ENCODE results near the gene CYFIP1.

Gene CYFIP1

DNA sequence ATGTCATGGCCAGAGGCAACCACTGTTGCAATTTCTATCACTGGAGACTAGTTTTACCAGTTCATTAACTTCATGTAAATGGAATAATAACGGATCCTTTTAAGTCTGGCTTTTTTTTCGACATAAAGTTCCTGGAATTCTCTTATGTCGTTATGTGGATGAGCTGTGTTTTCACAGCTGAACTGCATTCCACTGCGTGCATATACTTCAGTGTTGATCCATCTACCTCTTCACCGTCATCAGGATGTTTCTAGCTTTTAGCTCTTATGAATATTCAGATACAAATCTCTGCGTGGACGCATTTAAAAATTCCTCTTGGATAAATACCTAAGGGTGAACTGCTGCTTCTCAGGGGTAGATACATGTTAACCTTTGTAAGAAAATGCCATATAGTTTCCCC is 15.6 kb upstream of the CYFIP1 start:
- no peak overlapping the region for H3K23ac ChIP-seq (ENCODE audit: low read depth, low read length, poor library complexity)
- H2AFZ ChIP-seq (ENCODE audit: low read length), result no peak overlapping the region
- H4K8ac ChIP-seq (ENCODE audit: low read depth, low read length), result no peak overlapping the region
- WGBS, 2 donors (ENCODE audit: extremely low coverage in 2 of 2, insufficient read length in 2 of 2, insufficient replicate concordance in 1 of 2), result no CpG with 5 or more reads among the region's 7 CpGs
- H3K14ac ChIP-seq (ENCODE audit: low read length), result no peak overlapping the region
- H3K4me3 ChIP-seq (ENCODE audit: low read length in 2 of 2), result no peak overlapping the region
- no peak overlapping the region for H4K91ac ChIP-seq (ENCODE audit: low read depth, low read length, poor library complexity)
- H3K4me2 ChIP-seq (ENCODE audit: insufficient read depth, low read length, poor library complexity, severe bottlenecking), result no peak overlapping the region
- H3K9ac ChIP-seq (ENCODE audit: low read depth, low read length, poor library complexity), result peak overlapping the region; percentile 21
- H2BK15ac ChIP-seq (ENCODE audit: low read length), result no peak overlapping the region
- no peak overlapping the region for H3K18ac ChIP-seq (ENCODE audit: low read length)
- no peak overlapping the region for H2BK5ac ChIP-seq (ENCODE audit: low read length)
- DNase-seq (ENCODE audit: low spot score), result no peak
- H3K27ac ChIP-seq (replicated peaks; ENCODE audit: low read length), result no peak overlapping the region
- no peaks in the 10 kb centered on the region for H3K4me1 ChIP-seq (ENCODE audit: control insufficient read depth in 2 of 2, insufficient read depth in 1 of 2, low read depth in 1 of 2, low read length in 2 of 2)
- no peak overlapping the region for H2AK5ac ChIP-seq (ENCODE audit: low read depth, low read length)
- H3K79me1 ChIP-seq (ENCODE audit: low read depth, low read length), result no peaks in the 10 kb centered on the region
- H3K27me3 ChIP-seq (ENCODE audit: control insufficient read depth in 3 of 3, insufficient read depth in 3 of 3, low read depth in 1 of 3, low read length in 3 of 3), result no peaks in the 10 kb centered on the region
- no peak overlapping the region for H2BK120ac ChIP-seq (ENCODE audit: low read depth, low read length)
- H3K36me3 ChIP-seq (replicated peaks in 1 of 2; ENCODE audit: control insufficient read depth in 2 of 2, insufficient read depth in 2 of 2, low read length in 2 of 2), result peaks cover 2 to 60% of the 10 kb centered on the region in 2 donors
- no peaks in the 10 kb centered on the region for H3K9me3 ChIP-seq (replicated peaks in 1 of 2; ENCODE audit: control insufficient read depth in 2 of 2, insufficient read depth in 1 of 2, low read depth in 1 of 2, low read length in 2 of 2)
- no peak overlapping the region for H2BK12ac ChIP-seq (ENCODE audit: low read length)
- H3K4ac ChIP-seq (ENCODE audit: low read length), result no peak overlapping the region

DNA sequence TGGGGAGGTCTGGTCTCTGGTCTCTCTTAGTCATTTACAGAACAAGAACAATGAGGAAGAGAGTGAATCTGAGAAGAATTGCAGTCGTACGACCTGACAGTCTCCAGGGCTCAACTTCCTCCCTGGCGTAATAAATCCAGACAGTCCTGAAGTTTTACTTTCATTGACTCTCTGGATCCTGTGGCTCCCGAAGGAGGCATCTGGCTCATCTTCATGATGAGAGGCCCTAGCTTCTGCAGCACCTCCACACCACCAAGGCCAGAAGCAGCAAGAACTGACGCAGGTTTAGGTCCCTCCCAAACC is 11.8 kb upstream of the CYFIP1 start:
- Histone ChIP-seq H3K9me3 (replicated peaks in 1 of 2; ENCODE audit: control insufficient read depth in 2 of 2, insufficient read depth in 1 of 2, low read depth in 1 of 2, low read length in 2 of 2) (no peaks in the 10 kb centered on the region), H3K79me1 (ENCODE audit: low read depth, low read length) (no peaks in the 10 kb centered on the region), H2AFZ (ENCODE audit: low read length) (no peak overlapping the region), H3K9ac (ENCODE audit: low read depth, low read length, poor library complexity) (no peak overlapping the region), H3K14ac (ENCODE audit: low read length) (no peak overlapping the region), H3K23ac (ENCODE audit: low read depth, low read length, poor library complexity) (no peak overlapping the region), H4K91ac (ENCODE audit: low read depth, low read length, poor library complexity) (no peak overlapping the region), H3K4ac (ENCODE audit: low read length) (no peak overlapping the region), H3K36me3 (replicated peaks in 1 of 2; ENCODE audit: control insufficient read depth in 2 of 2, insufficient read depth in 2 of 2, low read length in 2 of 2) (peaks cover 0 to 30% of the 10 kb centered on the region in 2 donors), H3K27me3 (ENCODE audit: control insufficient read depth in 3 of 3, insufficient read depth in 3 of 3, low read depth in 1 of 3, low read length in 3 of 3) (no peaks in the 10 kb centered on the region), H4K8ac (ENCODE audit: low read depth, low read length) (no peak overlapping the region), H2BK120ac (ENCODE audit: low read depth, low read length) (no peak overlapping the region), H2AK5ac (ENCODE audit: low read depth, low read length) (no peak overlapping the region), H2BK15ac (ENCODE audit: low read length) (no peak overlapping the region), H2BK12ac (ENCODE audit: low read length) (no peak overlapping the region), H2BK5ac (ENCODE audit: low read length) (no peak overlapping the region), H3K18ac (ENCODE audit: low read length) (no peak overlapping the region), H3K4me3 (ENCODE audit: low read length in 2 of 2) (no peak overlapping the region), H3K4me2 (ENCODE audit: insufficient read depth, low read length, poor library complexity, severe bottlenecking) (no peak overlapping the region), H3K27ac (replicated peaks; ENCODE audit: low read length) (no peak overlapping the region), H3K4me1 (ENCODE audit: control insufficient read depth in 2 of 2, insufficient read depth in 1 of 2, low read depth in 1 of 2, low read length in 2 of 2) (no peaks in the 10 kb centered on the region)
- WGBS, 2 donors (ENCODE audit: extremely low coverage in 2 of 2, insufficient read length in 2 of 2, insufficient replicate concordance in 1 of 2), result no CpG with 5 or more reads among the region's 5 CpGs
- no peak for DNase-seq (ENCODE audit: low spot score)

DNA sequence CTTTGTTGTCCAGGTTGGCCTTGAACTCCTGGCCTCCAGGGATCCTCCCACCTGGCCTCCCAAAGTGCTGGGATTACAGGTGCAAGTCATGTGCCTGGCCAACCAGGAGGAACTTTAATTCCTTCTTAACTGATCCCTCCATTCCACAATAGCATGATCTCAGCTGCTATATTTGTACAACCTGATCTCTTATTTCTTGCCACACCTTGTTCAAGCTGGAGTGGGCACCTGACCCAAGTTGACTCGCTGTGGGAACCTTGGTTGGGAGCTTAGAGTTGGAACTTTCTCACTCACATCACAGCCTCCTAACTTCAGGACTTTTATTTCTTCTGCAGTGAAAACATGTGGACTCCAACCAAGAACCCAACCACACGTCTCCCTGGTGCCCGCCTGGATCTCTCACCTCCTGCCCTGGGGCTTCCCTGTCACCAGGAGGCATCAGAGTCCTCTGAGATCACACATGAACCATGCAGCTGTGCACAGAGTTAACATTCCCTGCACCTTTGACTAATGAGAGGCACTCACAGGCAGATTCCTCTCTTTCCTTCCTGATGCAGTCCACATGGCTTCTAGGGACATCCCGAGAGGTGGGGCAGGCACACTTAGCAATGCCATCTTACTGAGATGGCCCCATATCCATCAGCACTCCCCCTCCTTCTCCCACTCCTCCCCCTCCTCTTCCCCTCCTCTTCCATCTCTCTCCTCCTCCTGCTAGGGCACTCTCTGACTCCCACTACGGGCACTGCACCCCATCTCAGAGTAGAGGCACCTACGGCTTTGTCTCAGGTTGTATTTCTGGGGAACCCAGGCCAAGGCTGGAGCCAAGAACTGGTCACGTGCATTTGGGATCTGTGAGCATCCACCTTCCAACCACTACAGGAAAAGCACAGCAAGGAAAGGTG is 9.7 kb upstream of the CYFIP1 start:
- H2BK12ac ChIP-seq (ENCODE audit: low read length), result no peak overlapping the region
- no peak overlapping the region for H2BK120ac ChIP-seq (ENCODE audit: low read depth, low read length)
- no peak overlapping the region for H2AK5ac ChIP-seq (ENCODE audit: low read depth, low read length)
- H3K27ac ChIP-seq (replicated peaks; ENCODE audit: low read length), result no peak overlapping the region
- no peaks in the 10 kb centered on the region for H3K79me1 ChIP-seq (ENCODE audit: low read depth, low read length)
- DNase-seq (ENCODE audit: low spot score), result no peak
- H3K23ac ChIP-seq (ENCODE audit: low read depth, low read length, poor library complexity), result no peak overlapping the region
- no peaks in the 10 kb centered on the region for H3K4me1 ChIP-seq (ENCODE audit: control insufficient read depth in 2 of 2, insufficient read depth in 1 of 2, low read depth in 1 of 2, low read length in 2 of 2)
- H3K4ac ChIP-seq (ENCODE audit: low read length), result no peak overlapping the region
- no peak overlapping the region for H3K4me3 ChIP-seq (ENCODE audit: low read length in 2 of 2)
- H4K8ac ChIP-seq (ENCODE audit: low read depth, low read length), result no peak overlapping the region
- no peak overlapping the region for H3K14ac ChIP-seq (ENCODE audit: low read length)
- no peaks in the 10 kb centered on the region for H3K27me3 ChIP-seq (ENCODE audit: control insufficient read depth in 3 of 3, insufficient read depth in 3 of 3, low read depth in 1 of 3, low read length in 3 of 3)
- no peak overlapping the region for H2BK15ac ChIP-seq (ENCODE audit: low read length)
- H2BK5ac ChIP-seq (ENCODE audit: low read length), result no peak overlapping the region
- peaks cover 0 to 11% of the 10 kb centered on the region in 2 donors for H3K36me3 ChIP-seq (replicated peaks in 1 of 2; ENCODE audit: control insufficient read depth in 2 of 2, insufficient read depth in 2 of 2, low read length in 2 of 2)
- no peak overlapping the region for H2AFZ ChIP-seq (ENCODE audit: low read length)
- no peak overlapping the region for H3K4me2 ChIP-seq (ENCODE audit: insufficient read depth, low read length, poor library complexity, severe bottlenecking)
- H3K18ac ChIP-seq (ENCODE audit: low read length), result no peak overlapping the region
- H3K9ac ChIP-seq (ENCODE audit: low read depth, low read length, poor library complexity), result no peak overlapping the region
- no peak overlapping the region for H4K91ac ChIP-seq (ENCODE audit: low read depth, low read length, poor library complexity)
- H3K9me3 ChIP-seq (replicated peaks in 1 of 2; ENCODE audit: control insufficient read depth in 2 of 2, insufficient read depth in 1 of 2, low read depth in 1 of 2, low read length in 2 of 2), result no peaks in the 10 kb centered on the region
- no CpG with 5 or more reads among the region's 7 CpGs for WGBS, 2 donors (ENCODE audit: extremely low coverage in 2 of 2, insufficient read length in 2 of 2, insufficient replicate concordance in 1 of 2)

DNA sequence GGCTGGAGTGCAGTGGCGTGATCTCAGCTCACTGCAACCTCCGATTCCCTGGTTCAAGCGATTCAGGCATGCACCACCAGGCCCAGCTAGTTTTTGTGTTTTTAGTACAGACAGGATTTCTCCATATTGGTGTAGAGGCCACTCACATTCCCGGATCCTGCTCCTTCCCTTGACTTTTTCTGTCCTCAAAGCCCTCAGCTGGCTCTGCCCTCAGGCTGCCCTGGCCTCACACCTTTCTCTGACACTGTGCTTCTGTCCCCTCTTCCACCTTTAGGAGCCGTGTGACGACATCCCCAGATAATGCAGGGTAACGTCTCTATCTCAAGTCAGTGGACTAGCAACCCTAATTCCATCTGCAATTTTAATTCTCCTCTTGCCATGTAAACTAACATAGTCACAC is 8.6 kb upstream of the CYFIP1 start:
- DNase-seq (ENCODE audit: low spot score), result no peak
- no peak overlapping the region for H4K91ac ChIP-seq (ENCODE audit: low read depth, low read length, poor library complexity)
- no peak overlapping the region for H3K14ac ChIP-seq (ENCODE audit: low read length)
- peaks cover 0 to 1% of the 10 kb centered on the region in 2 donors for H3K36me3 ChIP-seq (replicated peaks in 1 of 2; ENCODE audit: control insufficient read depth in 2 of 2, insufficient read depth in 2 of 2, low read length in 2 of 2)
- no peaks in the 10 kb centered on the region for H3K79me1 ChIP-seq (ENCODE audit: low read depth, low read length)
- H2BK15ac ChIP-seq (ENCODE audit: low read length), result no peak overlapping the region
- no peak overlapping the region for H2AFZ ChIP-seq (ENCODE audit: low read length)
- no CpG with 5 or more reads among the region's 7 CpGs for WGBS, 2 donors (ENCODE audit: extremely low coverage in 2 of 2, insufficient read length in 2 of 2, insufficient replicate concordance in 1 of 2)
- no peak overlapping the region for H3K4ac ChIP-seq (ENCODE audit: low read length)
- no peak overlapping the region for H3K4me2 ChIP-seq (ENCODE audit: insufficient read depth, low read length, poor library complexity, severe bottlenecking)
- no peak overlapping the region for H2BK120ac ChIP-seq (ENCODE audit: low read depth, low read length)
- no peak overlapping the region for H4K8ac ChIP-seq (ENCODE audit: low read depth, low read length)
- H3K27ac ChIP-seq (replicated peaks; ENCODE audit: low read length), result no peak overlapping the region
- no peaks in the 10 kb centered on the region for H3K9me3 ChIP-seq (replicated peaks in 1 of 2; ENCODE audit: control insufficient read depth in 2 of 2, insufficient read depth in 1 of 2, low read depth in 1 of 2, low read length in 2 of 2)
- no peaks in the 10 kb centered on the region for H3K27me3 ChIP-seq (ENCODE audit: control insufficient read depth in 3 of 3, insufficient read depth in 3 of 3, low read depth in 1 of 3, low read length in 3 of 3)
- no peak overlapping the region for H2BK5ac ChIP-seq (ENCODE audit: low read length)
- no peak overlapping the region for H3K9ac ChIP-seq (ENCODE audit: low read depth, low read length, poor library complexity)
- H2BK12ac ChIP-seq (ENCODE audit: low read length), result no peak overlapping the region
- no peak overlapping the region for H3K23ac ChIP-seq (ENCODE audit: low read depth, low read length, poor library complexity)
- no peak overlapping the region for H3K4me3 ChIP-seq (ENCODE audit: low read length in 2 of 2)
- no peaks in the 10 kb centered on the region for H3K4me1 ChIP-seq (ENCODE audit: control insufficient read depth in 2 of 2, insufficient read depth in 1 of 2, low read depth in 1 of 2, low read length in 2 of 2)
- no peak overlapping the region for H3K18ac ChIP-seq (ENCODE audit: low read length)
- no peak overlapping the region for H2AK5ac ChIP-seq (ENCODE audit: low read depth, low read length)

All from neuronal stem cell (in vitro differentiated cells).